Mesendoderm (in vitro differentiated cells): ENCODE measurements around the gene PROM1.

Experiments
- DNase-seq: peaks from one replicate; pipeline ENCODE4 v3.0.0; 2013
- H2AK5ac ChIP-seq: 2 replicates; pipeline ENCODE4 v1.6.1; 2013; ENCODE audit warnings: low read length, inconsistent platforms
- H2BK120ac ChIP-seq: 2 replicates; pipeline ENCODE4 v1.6.1; 2013; ENCODE audit warnings: low read depth, mild to moderate bottlenecking, low read length, moderate library complexity, mixed read lengths
- H2BK15ac ChIP-seq: replicated peaks from 2 replicates; pipeline ENCODE4 v1.6.1; 2013; ENCODE audit warnings: low read depth, mild to moderate bottlenecking, moderate library complexity
- H2BK5ac ChIP-seq: 2 replicates; pipeline ENCODE4 v1.6.1; 2013; ENCODE audit warnings: low read length, inconsistent platforms
- H3K18ac ChIP-seq: 2 replicates; pipeline ENCODE4 v1.6.1; 2013; ENCODE audit warnings: mild to moderate bottlenecking, low read length, mixed read lengths
- H3K23ac ChIP-seq: one replicate; pipeline ENCODE4 v1.6.1; 2013; ENCODE audit warnings: low read length
- H3K27ac ChIP-seq: 2 replicates; pipeline ENCODE4 v1.5.1; 2013; ENCODE audit warnings: low read depth, mild to moderate bottlenecking, inconsistent platforms, low read length, moderate library complexity
- H3K27me3 ChIP-seq: 2 replicates; pipeline ENCODE4 v1.6.1; 2013; ENCODE audit warnings: low read length, control low read depth, mild to moderate bottlenecking, inconsistent platforms; ENCODE audit not compliant: insufficient read depth, poor library complexity
- H3K36me3 ChIP-seq: 2 replicates; pipeline ENCODE4 v1.6.1; 2013; ENCODE audit warnings: low read length, inconsistent platforms; ENCODE audit not compliant: control insufficient read depth, insufficient read depth
- H3K4ac ChIP-seq: one replicate; pipeline ENCODE4 v1.6.1; 2013; ENCODE audit warnings: low read depth, mild to moderate bottlenecking, low read length, moderate library complexity
- H3K4me1 ChIP-seq: 2 replicates; pipeline ENCODE4 v1.6.1; 2013; ENCODE audit warnings: low read depth, low read length, inconsistent platforms; ENCODE audit not compliant: control insufficient read depth
- H3K4me2 ChIP-seq: 2 replicates; pipeline ENCODE4 v1.6.1; 2013; ENCODE audit warnings: low read length
- H3K4me3 ChIP-seq: 2 replicates; pipeline ENCODE4 v1.5.1; 2013; ENCODE audit warnings: mild to moderate bottlenecking, low read length
- H3K56ac ChIP-seq: one replicate; pipeline ENCODE4 v1.6.1; 2013; ENCODE audit warnings: low read length
- H3K79me1 ChIP-seq: 2 replicates; pipeline ENCODE4 v1.6.1; 2013; ENCODE audit warnings: low read length, inconsistent platforms
- H3K79me2 ChIP-seq: 2 replicates; pipeline ENCODE4 v1.6.1; 2013; ENCODE audit warnings: mild to moderate bottlenecking, low read length; ENCODE audit not compliant: control insufficient read depth, insufficient read depth
- H3K9ac ChIP-seq: 2 replicates; pipeline ENCODE4 v1.6.1; 2013; ENCODE audit warnings: low read length, inconsistent platforms
- H4K5ac ChIP-seq: one replicate; pipeline ENCODE4 v1.6.1; 2013; ENCODE audit warnings: low read length
- H4K8ac ChIP-seq: one replicate; pipeline ENCODE4 v1.6.1; 2013; ENCODE audit warnings: low read depth, mild to moderate bottlenecking, control low read depth, low read length, moderate library complexity
- WGBS: extraction: QIAGEN DNeasy Blood & Tissue Kit; methylation state at CpG from one replicate; pipeline ENCODE4 v1.1.7; 2013; ENCODE audit warnings: low lambda C conversion rate, missing lambda C conversion rate; ENCODE audit not compliant: insufficient coverage; ENCODE audit errors: extremely low coverage; 5-methylcytosine and 5-hydroxymethylcytosine counted together

The PROM1 gene

GRCh38 chr4:15918484-15919129, 165.2 kb downstream of the PROM1 start:
- Histone ChIP-seq H3K56ac (no peak overlapping the region), H3K23ac (no peak overlapping the region), H2BK5ac (no peak overlapping the region), H4K8ac (no peak overlapping the region), H4K5ac (no peak overlapping the region), H3K79me2 (no peaks in the 10 kb centered on the region), H3K18ac (no peak overlapping the region), H3K4me1 (no peaks in the 10 kb centered on the region), H2BK15ac (no peak overlapping the region), H2AK5ac (no peak overlapping the region), H3K4ac (no peak overlapping the region), H3K9ac (no peak overlapping the region), H3K79me1 (no peaks in the 10 kb centered on the region), H3K4me2 (no peak overlapping the region), H3K27ac (no peak overlapping the region), H2BK120ac (no peak overlapping the region), H3K36me3 (no peaks in the 10 kb centered on the region), H3K27me3 (no peaks in the 10 kb centered on the region), H3K4me3 (no peak overlapping the region)
- WGBS, result no CpG with 5 or more reads among the region's 4 CpGs
- no peak for DNase-seq
